CD4-positive, alpha-beta memory T cell (primary cell): ENCODE data around the gene CDH13. TPM values are rescaled to one million over a fixed set of nuclear protein-coding genes. Genes with fewer than 3 reads are reported as not detected.

Experiments used
- CTCF ChIA-PET: fragments of 350-600 bp; sonication (Branson Sonifier 250); formaldehyde crosslinking; loops from one replicate; lab custom pipeline; 2021; ENCODE audit warnings: inconsistent platforms; ENCODE audit not compliant: partially characterized antibody; lab: Charles Lee
- POLR2A ChIA-PET: fragments of 350-600 bp; sonication (Branson Sonifier 250); formaldehyde crosslinking; loops from one replicate; lab custom pipeline; 2021; ENCODE audit not compliant: partially characterized antibody; lab: Charles Lee
- DNase-seq, 5 donors: peaks; one replicate each; pipeline versions ENCODE4 v3.0.0 to v3.0.0-alpha.2; 2020 to 2022; ENCODE audit warnings: mixed read lengths in 1 of 5
- H3K27ac ChIP-seq: one replicate; pipeline ENCODE4 v1.7.0; 2013; ENCODE audit warnings: low read depth, low read length
- H3K27me3 ChIP-seq: 2 replicates; pipeline ENCODE4 v1.7.0; 2013; ENCODE audit warnings: mild to moderate bottlenecking, low read length, moderate library complexity; ENCODE audit not compliant: insufficient read depth
- H3K36me3 ChIP-seq: 2 replicates; pipeline ENCODE4 v1.7.0; 2013; ENCODE audit warnings: mild to moderate bottlenecking, low read length, moderate library complexity; ENCODE audit not compliant: insufficient read depth
- H3K4me1 ChIP-seq: 2 replicates; pipeline ENCODE4 v1.7.0; 2013; ENCODE audit warnings: mild to moderate bottlenecking, low read length, moderate library complexity; ENCODE audit not compliant: insufficient read depth
- H3K4me3 ChIP-seq, 2 donors: one replicate each; pipeline ENCODE4 v1.7.0; 2013; ENCODE audit warnings: low read length in 2 of 2, mild to moderate bottlenecking in 1 of 2
- H3K9me3 ChIP-seq, 2 donors: one replicate each; pipeline ENCODE4 v1.7.0; 2013; ENCODE audit warnings: low read length in 2 of 2, control low read depth in 1 of 2; ENCODE audit not compliant: control insufficient read depth in 1 of 2
- H3K27ac Mint-ChIP-seq, 7 donors: one replicate each; pipeline ENCODE4 v1.8.0; 2020 to 2021; ENCODE audit warnings: mixed read lengths in 7 of 7, mild to moderate bottlenecking in 6 of 7, inconsistent platforms in 3 of 7, moderate library complexity in 3 of 7
- H3K27me3 Mint-ChIP-seq, 2 donors: one replicate each; pipeline ENCODE4 v1.8.0; 2020 to 2021; ENCODE audit warnings: mixed read lengths in 2 of 2
- H3K36me3 Mint-ChIP-seq, 2 donors: one replicate each; pipeline ENCODE4 v1.8.0; 2020 to 2021; ENCODE audit warnings: mixed read lengths in 2 of 2, inconsistent platforms in 1 of 2, mild to moderate bottlenecking in 1 of 2
- H3K4me1 Mint-ChIP-seq, 4 donors: one replicate each; pipeline ENCODE4 v1.8.0; 2020 to 2021; ENCODE audit warnings: mixed read lengths in 4 of 4, mild to moderate bottlenecking in 1 of 4
- H3K4me3 Mint-ChIP-seq, 8 donors: one replicate each; pipeline ENCODE4 v1.8.0; 2020 to 2021; ENCODE audit warnings: mixed read lengths in 8 of 8, mild to moderate bottlenecking in 7 of 8, moderate library complexity in 6 of 8, inconsistent platforms in 3 of 8
- H3K9me3 Mint-ChIP-seq, 8 donors: one replicate each; pipeline ENCODE4 v1.8.0; 2020 to 2021; ENCODE audit warnings: mixed read lengths in 8 of 8, mild to moderate bottlenecking in 5 of 8, inconsistent platforms in 3 of 8, moderate library complexity in 1 of 8
- intact Hi-C: fragments of 100-400 bp; cut with micrococcal nuclease; formaldehyde crosslinking; loops from one replicate; pipeline ENCODE4 v1.15.1; 2023
- polyA plus RNA-seq, 2 donors: library from polyadenylated mRNA; unstranded; fragments of 300-500 nt; fragmentation: Illumina TruSeq; gene quantifications; one replicate each; pipeline ENCODE4 v1.2.3, GENCODE V29; 2021
- total RNA-seq, 2 experiments: library from RNA; stranded (reverse); gene quantifications; one replicate each; pipeline ENCODE4 v1.2.3, GENCODE V29; 2021

The CDH13 gene
- total and polyA plus RNA-seq, 4 experiments from 2014 or later: not detected

GRCh38 chr16:82783933-82784572 lies 157.3 kb downstream of the CDH13 start:
- intact Hi-C loops: no loop called here
- no peaks in the 10 kb centered on the region for H3K4me1 Mint-ChIP-seq
- H3K27ac ChIP-seq: no peak overlapping the region
- H3K27ac Mint-ChIP-seq: no peak overlapping the region
- ChIA-PET POLR2A (no interaction called here), CTCF (interaction anchor here (0.8 kb wide), 1 partner anchor 8 kb away, joined by 3 read pairs; no protein-coding TSS in a partner anchor)
- no peak for DNase-seq
- H3K36me3 Mint-ChIP-seq: no peaks in the 10 kb centered on the region
- H3K27me3 ChIP-seq: no peaks in the 10 kb centered on the region
- H3K4me1 ChIP-seq: no peaks in the 10 kb centered on the region
- no peak overlapping the region for H3K4me3 ChIP-seq
- peaks cover 0 to 5% (median 0%) of the 10 kb centered on the region in 8 donors for H3K9me3 Mint-ChIP-seq
- H3K4me3 Mint-ChIP-seq: no peak overlapping the region
- H3K27me3 Mint-ChIP-seq: peaks cover 3 to 7% of the 10 kb centered on the region in 2 donors
- H3K9me3 ChIP-seq: no peaks in the 10 kb centered on the region
- no peaks in the 10 kb centered on the region for H3K36me3 ChIP-seq

GRCh38 chr16:82784573-82784968 lies 157.8 kb downstream of the CDH13 start:
- H3K36me3 Mint-ChIP-seq: no peaks in the 10 kb centered on the region
- H3K9me3 ChIP-seq: no peaks in the 10 kb centered on the region
- H3K27me3 ChIP-seq: no peaks in the 10 kb centered on the region
- DNase-seq: no peak
- intact Hi-C loops: no loop called here
- peaks cover 0 to 5% (median 0%) of the 10 kb centered on the region in 8 donors for H3K9me3 Mint-ChIP-seq
- no peaks in the 10 kb centered on the region for H3K36me3 ChIP-seq
- H3K4me3 Mint-ChIP-seq: no peak overlapping the region
- POLR2A ChIA-PET: no interaction called here
- no peaks in the 10 kb centered on the region for H3K4me1 ChIP-seq
- peaks cover under 1 to 5% of the 10 kb centered on the region in 2 donors for H3K27me3 Mint-ChIP-seq
- CTCF ChIA-PET: interaction anchor here (0.8 kb wide), 1 partner anchor 9 kb away, joined by 3 read pairs; no protein-coding TSS in a partner anchor
- H3K27ac Mint-ChIP-seq: no peak overlapping the region
- no peak overlapping the region for H3K27ac ChIP-seq
- no peak overlapping the region for H3K4me3 ChIP-seq
- no peaks in the 10 kb centered on the region for H3K4me1 Mint-ChIP-seq

- ChIA-PET CTCF (no interaction called here), POLR2A (no interaction called here)
- Histone ChIP-seq H3K27ac (no peak overlapping the region), H3K36me3 (no peaks in the 10 kb centered on the region), H3K4me1 (no peaks in the 10 kb centered on the region), H3K4me3 (no peak overlapping the region), H3K27me3 (no peaks in the 10 kb centered on the region), H3K9me3 (no peaks in the 10 kb centered on the region)
- DNase-seq: no peak
- peaks cover 0 to 5% (median 0%) of the 10 kb centered on the region in 8 donors for H3K9me3 Mint-ChIP-seq
- H3K36me3 Mint-ChIP-seq: no peaks in the 10 kb centered on the region
- no peak overlapping the region for H3K4me3 Mint-ChIP-seq
- H3K4me1 Mint-ChIP-seq: no peaks in the 10 kb centered on the region
- H3K27ac Mint-ChIP-seq: no peak overlapping the region
- intact Hi-C loops: no loop called here
- H3K27me3 Mint-ChIP-seq: no peaks in the 10 kb centered on the region
Observed at GRCh38 chr16:82788225-82788624, 161.5 kb downstream of the CDH13 start.

GRCh38 chr16:82788919-82789318 lies 162.2 kb downstream of the CDH13 start:
- Mint-ChIP-seq H3K27ac (no peak overlapping the region), H3K36me3 (no peaks in the 10 kb centered on the region), H3K9me3 (peaks cover 0 to 5% (median 0%) of the 10 kb centered on the region in 8 donors), H3K27me3 (peaks cover 0 to 2% of the 10 kb centered on the region in 2 donors), H3K4me1 (no peaks in the 10 kb centered on the region), H3K4me3 (no peak overlapping the region)
- Histone ChIP-seq H3K27me3 (no peaks in the 10 kb centered on the region), H3K4me3 (no peak overlapping the region), H3K9me3 (no peaks in the 10 kb centered on the region), H3K4me1 (no peaks in the 10 kb centered on the region), H3K27ac (no peak overlapping the region), H3K36me3 (no peaks in the 10 kb centered on the region)
- intact Hi-C loops: no loop called here
- ChIA-PET CTCF (no interaction called here), POLR2A (no interaction called here)
- no peak for DNase-seq

- Histone ChIP-seq H3K36me3 (no peaks in the 10 kb centered on the region), H3K27me3 (no peaks in the 10 kb centered on the region), H3K27ac (no peak overlapping the region), H3K4me1 (no peaks in the 10 kb centered on the region), H3K9me3 (no peaks in the 10 kb centered on the region), H3K4me3 (no peak overlapping the region)
- no peaks in the 10 kb centered on the region for H3K36me3 Mint-ChIP-seq
- H3K4me3 Mint-ChIP-seq: no peak overlapping the region
- H3K9me3 Mint-ChIP-seq: peaks cover 0 to 5% (median 0%) of the 10 kb centered on the region in 8 donors
- intact Hi-C loops: no loop called here
- no peaks in the 10 kb centered on the region for H3K4me1 Mint-ChIP-seq
- H3K27me3 Mint-ChIP-seq: peaks cover 0 to 2% of the 10 kb centered on the region in 2 donors
- CTCF ChIA-PET: no interaction called here
- POLR2A ChIA-PET: no interaction called here
- H3K27ac Mint-ChIP-seq: no peak overlapping the region
- DNase-seq: no peak
Observed at GRCh38 chr16:82792693-82793092, 165.9 kb downstream of the CDH13 start.

GRCh38 chr16:82793528-82794245 lies 166.9 kb downstream of the CDH13 start:
- POLR2A ChIA-PET: no interaction called here
- Histone ChIP-seq H3K9me3 (no peaks in the 10 kb centered on the region), H3K27ac (no peak overlapping the region), H3K36me3 (no peaks in the 10 kb centered on the region), H3K4me1 (no peaks in the 10 kb centered on the region), H3K27me3 (no peaks in the 10 kb centered on the region), H3K4me3 (no peak overlapping the region)
- Mint-ChIP-seq H3K9me3 (peaks cover 0 to 5% (median 0%) of the 10 kb centered on the region in 8 donors), H3K27me3 (peaks cover 0 to 2% of the 10 kb centered on the region in 2 donors), H3K4me1 (no peaks in the 10 kb centered on the region), H3K27ac (no peak overlapping the region), H3K4me3 (no peak overlapping the region), H3K36me3 (no peaks in the 10 kb centered on the region)
- DNase-seq: no peak
- intact Hi-C loops: no loop called here
- CTCF ChIA-PET: no interaction called here

DNA sequence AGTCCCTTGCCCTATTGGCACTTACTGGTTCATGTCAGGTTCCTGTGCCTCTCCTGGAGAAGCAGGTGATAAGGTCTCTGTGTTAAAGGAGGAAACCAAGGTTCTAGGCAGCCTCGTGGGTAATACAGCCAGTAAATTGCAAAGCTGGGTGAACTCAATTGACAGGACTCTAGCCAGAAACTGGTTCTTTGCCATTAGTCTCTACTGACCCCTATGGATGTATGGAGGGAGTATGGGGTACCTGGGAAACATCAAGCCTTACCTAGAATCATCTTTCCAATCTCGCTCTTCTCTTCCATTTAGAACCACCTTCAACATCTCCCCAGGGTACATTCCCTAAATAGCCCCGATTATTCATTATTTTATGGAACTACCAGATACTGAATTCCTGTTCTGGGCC lies 169.3 kb downstream of the CDH13 start:
- Mint-ChIP-seq H3K27me3 (peaks cover 0 to 2% of the 10 kb centered on the region in 2 donors), H3K4me3 (no peak overlapping the region), H3K27ac (no peak overlapping the region), H3K9me3 (peaks cover 0 to 5% (median 0%) of the 10 kb centered on the region in 8 donors), H3K36me3 (no peaks in the 10 kb centered on the region), H3K4me1 (no peaks in the 10 kb centered on the region)
- Histone ChIP-seq H3K4me3 (no peak overlapping the region), H3K4me1 (no peaks in the 10 kb centered on the region), H3K27ac (no peak overlapping the region), H3K36me3 (no peaks in the 10 kb centered on the region), H3K27me3 (no peaks in the 10 kb centered on the region), H3K9me3 (no peaks in the 10 kb centered on the region)
- intact Hi-C loops: no loop called here
- DNase-seq: no peak
- ChIA-PET CTCF (interaction anchor here (0.9 to 1.5 kb wide), 2 partner anchors 155 to 166 kb away, joined by 3 to 4 read pairs; no protein-coding TSS in a partner anchor), POLR2A (no interaction called here)
